Mesenchymal stem cell (in vitro differentiated cells and primary cell): ENCODE results near the gene SMAD1.

Experiments used
- DNase-seq: peaks from one replicate; pipeline ENCODE4 v3.0.0-alpha.2; 2013
- H2AFZ ChIP-seq: one replicate; pipeline ENCODE4 v1.6.1; 2013; ENCODE audit warnings: low read depth, mild to moderate bottlenecking, control low read depth, inconsistent platforms, low read length, moderate library complexity
- H2AK5ac ChIP-seq: 2 replicates; pipeline ENCODE4 v1.6.1; 2013; ENCODE audit warnings: low read length, moderate library complexity, mild to moderate bottlenecking, inconsistent platforms; ENCODE audit not compliant: severe bottlenecking
- H2BK120ac ChIP-seq: one replicate; pipeline ENCODE4 v1.6.1; 2013; ENCODE audit warnings: low read depth, mild to moderate bottlenecking, inconsistent platforms, low read length, moderate library complexity
- H2BK12ac ChIP-seq, 2 experiments: one replicate each; pipeline ENCODE4 v1.6.1; 2013; ENCODE audit warnings: inconsistent platforms in 2 of 2, low read length in 2 of 2, mild to moderate bottlenecking in 2 of 2, moderate library complexity in 2 of 2, control low read depth in 1 of 2
- H2BK15ac ChIP-seq: one replicate; pipeline ENCODE4 v1.6.1; 2013; ENCODE audit warnings: mild to moderate bottlenecking, low read depth, inconsistent platforms; ENCODE audit not compliant: poor library complexity, severe bottlenecking
- H2BK5ac ChIP-seq: 2 replicates; pipeline ENCODE4 v1.6.1; 2013; ENCODE audit warnings: low read depth, mild to moderate bottlenecking, low read length, control low read depth, inconsistent platforms; ENCODE audit not compliant: poor library complexity, severe bottlenecking
- H3K14ac ChIP-seq, 2 experiments: one replicate each; pipeline ENCODE4 v1.6.1; 2013; ENCODE audit warnings: inconsistent platforms in 2 of 2, low read length in 2 of 2, control low read depth in 1 of 2, mild to moderate bottlenecking in 1 of 2, moderate library complexity in 1 of 2
- H3K18ac ChIP-seq, 2 experiments: one replicate each; pipeline ENCODE4 v1.6.1; 2013; ENCODE audit warnings: inconsistent platforms in 2 of 2, low read length in 2 of 2, control low read depth in 1 of 2, low read depth in 1 of 2, mild to moderate bottlenecking in 1 of 2
- H3K23ac ChIP-seq, 2 experiments: one replicate each; pipeline ENCODE4 v1.6.1; 2013; ENCODE audit warnings: inconsistent platforms in 2 of 2, low read length in 2 of 2, mild to moderate bottlenecking in 2 of 2, moderate library complexity in 2 of 2, control low read depth in 1 of 2
- H3K27ac ChIP-seq: 2 replicates; pipeline ENCODE4 v1.5.1; 2013; ENCODE audit warnings: mild to moderate bottlenecking, moderate library complexity, low read length, control low read depth, inconsistent platforms; ENCODE audit not compliant: poor library complexity, severe bottlenecking
- H3K27me3 ChIP-seq, 2 experiments: 2 replicates each; pipeline versions ENCODE4 v1.6.1 to v1.7.0; 2013; ENCODE audit warnings: low read length in 2 of 2, mild to moderate bottlenecking in 2 of 2, moderate library complexity in 2 of 2, control low read depth in 1 of 2, inconsistent platforms in 1 of 2; ENCODE audit not compliant: control insufficient read depth in 1 of 2, insufficient read depth in 1 of 2
- H3K36me3 ChIP-seq, 2 experiments: 2 replicates each; pipeline versions ENCODE4 v1.6.1 to v1.7.0; 2013; ENCODE audit warnings: low read length in 2 of 2, control low read depth in 1 of 2, inconsistent platforms in 1 of 2, low read depth in 1 of 2, mild to moderate bottlenecking in 1 of 2; ENCODE audit not compliant: insufficient read depth in 2 of 2, control insufficient read depth in 1 of 2
- H3K4ac ChIP-seq, 2 experiments: one replicate each; pipeline ENCODE4 v1.6.1; 2013; ENCODE audit warnings: inconsistent platforms in 2 of 2, low read length in 2 of 2, mild to moderate bottlenecking in 2 of 2, moderate library complexity in 2 of 2, control low read depth in 1 of 2, low read depth in 1 of 2
- H3K4me1 ChIP-seq: 2 replicates; pipeline ENCODE4 v1.6.1; 2013; ENCODE audit warnings: low read depth, low read length, control low read depth; ENCODE audit not compliant: control insufficient read depth, insufficient read depth
- H3K4me2 ChIP-seq: 2 replicates; pipeline ENCODE4 v1.6.1; 2013; ENCODE audit warnings: low read length, mild to moderate bottlenecking, inconsistent platforms; ENCODE audit not compliant: poor library complexity, severe bottlenecking
- H3K4me3 ChIP-seq, 2 experiments: 2 replicates each; pipeline versions ENCODE4 v1.5.1 to v1.7.0; 2013; ENCODE audit warnings: low read length in 2 of 2, mild to moderate bottlenecking in 2 of 2, control low read depth in 1 of 2, low read depth in 1 of 2; ENCODE audit not compliant: insufficient read depth in 1 of 2
- H3K79me1 ChIP-seq: replicated peaks from 2 replicates; pipeline ENCODE4 v1.6.1; 2013; ENCODE audit warnings: mild to moderate bottlenecking, control low read depth, low read length, inconsistent platforms; ENCODE audit not compliant: poor library complexity, severe bottlenecking
- H3K9ac ChIP-seq: 2 replicates; pipeline ENCODE4 v1.7.0; 2013; ENCODE audit warnings: mild to moderate bottlenecking, low read length, moderate library complexity
- H3K9me3 ChIP-seq: 2 replicates; pipeline ENCODE4 v1.7.0; 2013; ENCODE audit warnings: mild to moderate bottlenecking, low read length; ENCODE audit not compliant: control insufficient read depth
- H4K8ac ChIP-seq: one replicate; pipeline ENCODE4 v1.6.1; 2013; ENCODE audit warnings: inconsistent platforms, mild to moderate bottlenecking, low read length, moderate library complexity
- H4K91ac ChIP-seq: one replicate; pipeline ENCODE4 v1.6.1; 2013; ENCODE audit warnings: mild to moderate bottlenecking, low read length, inconsistent platforms
- WGBS: methylation state at CpG from one replicate; pipeline ENCODE4 v1.1.7; 2013; ENCODE audit warnings: mixed read lengths; 5-methylcytosine and 5-hydroxymethylcytosine counted together

Gene SMAD1

GRCh38 chr4:145565328-145565727 lies 83.7 kb downstream of the SMAD1 start:
- Histone ChIP-seq H3K14ac (no peak overlapping the region), H3K9ac (no peak overlapping the region), H2AFZ (no peak overlapping the region), H2BK5ac (no peak overlapping the region), H3K4ac (no peak overlapping the region), H2BK15ac (no peak overlapping the region), H2BK12ac (no peak overlapping the region), H4K8ac (no peak overlapping the region), H3K9me3 (peaks cover 22% of the 10 kb centered on the region), H3K79me1 (no peaks in the 10 kb centered on the region), H3K27me3 (no peaks in the 10 kb centered on the region), H3K4me1 (peaks cover 1% of the 10 kb centered on the region), H3K27ac (no peak overlapping the region), H3K4me2 (no peak overlapping the region), H4K91ac (no peak overlapping the region), H3K4me3 (no peak overlapping the region), H3K23ac (no peak overlapping the region), H2AK5ac (no peak overlapping the region), H3K18ac (no peak overlapping the region), H3K36me3 (peaks cover 0 to 5% of the 10 kb centered on the region in 2 experiments), H2BK120ac (no peak overlapping the region)
- DNase-seq, result peak; percentile 30
- WGBS, result 8% methylated on average over 1 of the region's 1 CpG

- H3K23ac ChIP-seq, result no peak overlapping the region
- peaks cover 22% of the 10 kb centered on the region for H3K9me3 ChIP-seq
- no peak overlapping the region for H3K4me2 ChIP-seq
- H4K91ac ChIP-seq, result peak overlapping the region; percentile 4
- H2AK5ac ChIP-seq, result no peak overlapping the region
- no peak overlapping the region for H3K9ac ChIP-seq
- H3K14ac ChIP-seq, result peak overlapping the region in 1 of 2 experiments; percentile 9
- no peak overlapping the region for H3K4me3 ChIP-seq
- no peak overlapping the region for H2BK5ac ChIP-seq
- H2AFZ ChIP-seq, result no peak overlapping the region
- DNase-seq, result no peak
- H3K36me3 ChIP-seq, result peaks cover 0 to 5% of the 10 kb centered on the region in 2 experiments
- H3K4ac ChIP-seq, result no peak overlapping the region
- no peak overlapping the region for H4K8ac ChIP-seq
- H3K4me1 ChIP-seq, result peaks cover 1% of the 10 kb centered on the region
- no peak overlapping the region for H3K27ac ChIP-seq
- H2BK12ac ChIP-seq, result no peak overlapping the region
- no peaks in the 10 kb centered on the region for H3K79me1 ChIP-seq
- no peaks in the 10 kb centered on the region for H3K27me3 ChIP-seq
- WGBS, result 94% methylated on average over 5 of the region's 5 CpGs
- H2BK15ac ChIP-seq, result no peak overlapping the region
- no peak overlapping the region for H2BK120ac ChIP-seq
- H3K18ac ChIP-seq, result no peak overlapping the region
Measured at GRCh38 chr4:145566086-145566708, 84.5 kb downstream of the SMAD1 start.

GRCh38 chr4:145566768-145567167 lies 85.1 kb downstream of the SMAD1 start:
- H3K4me2 ChIP-seq, result no peak overlapping the region
- H3K18ac ChIP-seq, result no peak overlapping the region
- no peak overlapping the region for H3K4me3 ChIP-seq
- peak overlapping the region; percentile 12 for H4K8ac ChIP-seq
- no peak overlapping the region for H3K23ac ChIP-seq
- H3K9ac ChIP-seq, result no peak overlapping the region
- H3K27me3 ChIP-seq, result no peaks in the 10 kb centered on the region
- no peak overlapping the region for H2BK5ac ChIP-seq
- no peaks in the 10 kb centered on the region for H3K79me1 ChIP-seq
- H2BK12ac ChIP-seq, result no peak overlapping the region
- peaks cover 1% of the 10 kb centered on the region for H3K4me1 ChIP-seq
- 89% methylated on average over 5 of the region's 5 CpGs for WGBS
- no peak overlapping the region for H3K27ac ChIP-seq
- no peak overlapping the region for H2AK5ac ChIP-seq
- peaks cover 0 to 5% of the 10 kb centered on the region in 2 experiments for H3K36me3 ChIP-seq
- no peak overlapping the region for H2BK120ac ChIP-seq
- DNase-seq, result no peak
- H2BK15ac ChIP-seq, result no peak overlapping the region
- H3K9me3 ChIP-seq, result peaks cover 22% of the 10 kb centered on the region
- no peak overlapping the region for H2AFZ ChIP-seq
- H3K14ac ChIP-seq, result peak overlapping the region in 1 of 2 experiments; percentile 6
- H4K91ac ChIP-seq, result peak overlapping the region; percentile 4
- H3K4ac ChIP-seq, result no peak overlapping the region

- H3K23ac ChIP-seq, result no peak overlapping the region
- no peak overlapping the region for H3K4ac ChIP-seq
- H2AFZ ChIP-seq, result no peak overlapping the region
- no peak overlapping the region for H2BK15ac ChIP-seq
- H3K27ac ChIP-seq, result no peak overlapping the region
- no peak overlapping the region for H4K8ac ChIP-seq
- H3K36me3 ChIP-seq, result peaks cover 0 to 5% of the 10 kb centered on the region in 2 experiments
- no peak for DNase-seq
- no peaks in the 10 kb centered on the region for H3K27me3 ChIP-seq
- H2BK12ac ChIP-seq, result no peak overlapping the region
- H3K9me3 ChIP-seq, result peaks cover 22% of the 10 kb centered on the region
- 92% methylated on average over 1 of the region's 2 CpGs for WGBS
- H3K18ac ChIP-seq, result no peak overlapping the region
- H2BK120ac ChIP-seq, result no peak overlapping the region
- H3K4me2 ChIP-seq, result no peak overlapping the region
- H2BK5ac ChIP-seq, result no peak overlapping the region
- H3K14ac ChIP-seq, result no peak overlapping the region
- H3K4me3 ChIP-seq, result no peak overlapping the region
- H4K91ac ChIP-seq, result no peak overlapping the region
- peaks cover 1% of the 10 kb centered on the region for H3K4me1 ChIP-seq
- no peak overlapping the region for H2AK5ac ChIP-seq
- H3K9ac ChIP-seq, result no peak overlapping the region
- no peaks in the 10 kb centered on the region for H3K79me1 ChIP-seq
Measured at GRCh38 chr4:145567516-145567915, 85.9 kb downstream of the SMAD1 start.
